NCI-H345 treated with DMSO at 0.1 percent for 48 hours (cell line): Measurements from ENCODE around the gene TIMM22.

Experiments
- DNase-seq: peaks from one replicate; lab custom pipeline; 2025; ENCODE audit not compliant: unreplicated experiment; lab: John Stamatoyannopoulos, UW

Gene TIMM22

DNA sequence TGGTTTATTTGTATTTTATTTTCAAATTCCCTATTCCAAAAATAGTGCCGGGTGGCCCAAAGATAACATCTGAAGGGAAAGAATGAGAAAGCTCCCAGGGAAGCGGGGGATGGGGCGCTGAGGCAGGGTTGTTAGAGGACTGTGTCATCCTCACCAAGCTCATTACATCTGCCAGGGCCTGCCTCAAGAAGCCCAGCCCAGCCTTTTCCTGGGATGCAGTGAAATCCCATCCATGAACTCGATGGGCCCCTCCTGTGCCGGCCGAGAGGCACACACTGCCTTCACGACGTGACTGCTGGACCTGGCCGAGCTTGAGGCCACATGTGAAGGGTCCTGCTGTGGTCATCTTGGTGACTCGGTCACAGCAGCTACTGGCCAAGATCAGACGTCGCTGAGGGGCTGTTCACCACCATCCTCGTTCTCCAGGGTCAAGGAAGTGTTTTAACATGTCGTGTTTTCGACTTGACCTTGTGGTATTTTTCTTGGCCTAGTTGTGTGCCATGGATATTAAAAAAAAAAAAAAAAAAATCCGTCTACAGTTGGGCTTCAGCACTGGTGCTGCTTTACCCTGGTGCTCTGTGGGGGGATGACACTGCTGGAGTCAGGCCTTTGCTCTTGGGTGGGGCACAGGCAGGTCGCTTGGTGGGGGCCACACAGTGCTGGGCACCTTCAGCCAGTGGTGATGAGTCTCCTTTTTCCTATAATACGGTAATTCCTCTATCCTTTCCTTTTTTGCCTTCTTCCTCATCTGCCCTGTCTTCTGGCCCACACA is 4.9 kb downstream of the TIMM22 start:
- DNase-seq = no peak

DNA sequence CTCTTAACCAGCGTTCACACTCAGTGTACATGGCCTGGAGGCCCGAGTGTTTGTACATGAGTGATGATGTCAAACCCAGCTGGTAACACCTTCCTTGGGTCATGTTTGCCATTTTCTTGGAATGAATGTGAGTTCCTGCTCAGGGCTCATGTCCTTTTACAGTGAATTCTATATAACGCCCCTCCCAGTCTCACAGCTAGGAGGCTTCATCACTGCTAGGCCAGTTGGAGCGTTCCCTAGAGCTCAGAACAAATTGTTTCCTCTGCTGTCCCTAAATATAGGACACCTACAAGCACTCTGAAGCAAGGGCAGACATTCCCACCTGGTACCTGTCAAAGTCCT is 5.5 kb downstream of the TIMM22 start:
- DNase-seq = no peak

DNA sequence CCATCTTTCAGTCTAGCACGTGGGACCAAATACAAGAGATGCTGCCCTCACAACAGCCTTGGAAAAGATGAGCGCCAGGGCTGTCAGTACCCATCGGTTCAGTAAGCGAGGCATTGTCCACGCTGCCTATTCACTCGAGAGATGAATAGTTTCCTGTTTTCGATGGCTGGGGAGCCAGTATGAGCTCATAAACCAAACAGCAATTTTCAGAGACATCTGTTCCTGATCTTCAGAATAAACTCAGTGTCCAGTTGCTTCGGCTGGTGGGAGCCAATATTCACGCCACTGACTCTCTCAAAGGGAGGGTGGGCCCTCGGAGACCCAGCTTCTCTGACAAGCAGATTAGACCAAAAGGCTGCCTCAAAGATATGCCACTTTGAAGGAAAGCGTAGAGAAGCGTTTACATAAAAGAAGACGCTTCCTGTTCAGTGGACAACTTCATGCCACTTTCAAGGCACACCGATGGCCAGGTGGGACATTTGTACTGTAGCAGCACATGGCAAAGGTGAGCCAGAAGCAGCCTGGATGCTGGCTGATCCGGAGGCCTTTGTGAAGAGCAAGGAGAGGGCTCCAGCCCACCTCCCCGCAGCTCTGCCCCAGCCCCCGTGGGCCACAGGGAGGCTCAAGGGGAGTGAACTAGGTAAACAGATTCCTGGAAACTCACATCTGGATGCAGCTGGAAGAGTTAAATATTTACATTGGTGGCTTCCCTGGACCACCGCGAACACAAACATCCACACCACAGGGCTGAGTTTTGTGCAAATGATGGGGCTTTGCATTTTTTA is 6.0 kb downstream of the TIMM22 start:
- DNase-seq = no peak

DNA sequence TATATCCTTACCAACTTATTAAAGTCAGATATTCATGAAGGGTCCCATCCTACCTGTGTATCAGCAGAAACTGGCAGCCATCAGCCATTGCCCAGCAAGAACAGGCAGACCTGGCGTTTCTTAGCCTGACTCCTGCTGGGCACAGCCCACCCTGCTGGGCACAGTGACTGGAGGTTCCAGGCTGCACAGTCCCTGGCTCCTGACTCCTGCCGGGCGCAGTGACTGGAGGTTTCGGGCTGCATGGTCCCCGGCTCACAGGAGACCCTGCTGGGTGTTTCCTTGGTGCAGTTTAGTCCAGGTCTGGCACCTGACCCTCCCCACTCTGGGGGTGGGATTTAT is 6.7 kb downstream of the TIMM22 start:
- DNase-seq = no peak

DNA sequence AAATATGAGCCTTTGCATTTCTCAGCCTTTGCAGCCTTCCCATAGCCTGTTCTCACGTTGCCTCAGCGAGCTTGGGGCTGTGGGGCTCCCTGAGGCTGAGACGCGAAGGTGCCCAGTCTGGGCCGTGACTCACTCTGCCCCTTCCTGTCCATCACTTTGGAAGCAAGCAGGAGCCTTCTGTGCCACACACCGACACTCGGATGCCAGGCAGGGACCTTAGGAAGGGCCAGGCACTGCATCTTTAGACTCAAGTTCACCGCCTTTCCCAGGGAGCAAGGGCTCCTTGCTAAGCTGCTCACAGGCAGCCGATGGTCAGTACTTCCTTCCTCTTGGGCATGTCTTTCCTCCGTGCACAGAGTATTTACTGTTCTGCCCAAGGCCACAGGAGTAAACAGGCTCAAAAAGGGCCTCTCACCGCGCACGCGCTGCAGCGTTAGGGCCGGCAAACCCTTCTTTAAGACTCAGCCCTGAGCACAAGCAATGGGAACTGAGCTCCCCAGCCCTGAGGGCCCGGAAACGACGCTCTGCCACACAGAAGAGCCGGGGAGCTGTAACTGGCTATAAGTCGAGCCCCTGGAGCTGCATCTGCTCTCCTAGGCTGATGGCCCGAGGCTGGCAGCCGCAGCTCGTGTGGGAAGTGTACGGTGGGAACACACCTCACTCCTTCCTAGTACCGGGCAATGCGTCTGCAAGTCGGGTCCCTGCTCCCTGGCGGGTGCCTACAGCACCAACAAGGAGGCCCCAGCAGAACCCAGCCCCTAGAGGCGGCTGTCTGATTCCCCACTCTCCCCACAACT is 7.2 kb downstream of the TIMM22 start:
- no peak for DNase-seq

DNA sequence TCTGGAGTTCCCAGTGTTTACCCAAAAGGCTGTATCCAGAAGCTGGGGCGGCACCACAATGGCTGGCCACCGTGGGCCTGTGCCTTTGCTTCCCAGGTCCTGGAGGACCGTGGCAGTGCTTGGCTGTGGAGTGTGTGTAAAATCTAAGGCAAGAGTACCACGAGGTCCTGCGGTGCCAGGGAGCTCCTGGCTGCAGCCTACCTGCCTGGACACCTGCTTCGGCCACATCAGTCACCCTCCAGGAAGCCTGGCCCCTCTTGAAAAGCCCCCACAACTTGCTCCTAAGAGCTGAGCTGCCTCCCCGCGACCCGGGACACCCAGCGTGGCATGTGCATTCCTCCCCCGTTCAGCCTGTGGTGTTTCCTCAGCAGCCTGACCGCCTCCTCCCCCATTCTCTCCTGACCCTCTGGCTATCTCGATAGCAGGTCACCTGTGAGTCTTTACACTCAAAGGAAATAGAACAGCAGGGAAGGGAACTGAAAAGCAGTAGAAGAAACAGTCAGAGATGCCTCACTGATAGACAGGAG is 7.9 kb downstream of the TIMM22 start:
- DNase-seq = no peak

DNA sequence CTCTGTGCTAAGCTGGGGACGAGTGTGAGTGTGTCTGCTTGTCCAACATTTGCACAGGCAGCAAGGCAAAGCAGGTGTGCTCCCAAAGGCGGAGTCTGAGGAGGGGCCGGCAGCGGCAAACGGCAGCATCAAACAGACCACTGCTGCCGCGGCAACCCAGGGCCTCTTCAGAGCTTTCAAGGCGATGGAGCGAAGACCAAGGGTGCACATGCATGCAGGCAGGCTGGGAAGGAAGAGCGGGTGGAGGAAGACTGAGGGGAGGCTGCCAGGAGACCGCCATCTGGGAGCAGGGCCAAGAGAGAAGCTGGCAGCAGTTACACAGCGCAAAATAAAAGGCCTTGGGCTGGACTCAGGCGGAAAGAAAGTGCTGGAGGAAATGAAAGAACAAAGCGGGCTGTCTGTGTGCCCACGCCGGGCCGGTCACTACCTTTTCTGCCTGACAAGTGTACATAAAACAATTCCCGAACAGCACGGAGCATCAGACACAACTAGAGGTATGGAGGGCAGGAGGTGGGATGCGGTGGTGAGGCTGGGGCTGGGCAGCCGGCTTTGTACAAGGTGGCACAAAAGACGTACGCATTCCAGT is 8.5 kb downstream of the TIMM22 start:
- no peak for DNase-seq

DNA sequence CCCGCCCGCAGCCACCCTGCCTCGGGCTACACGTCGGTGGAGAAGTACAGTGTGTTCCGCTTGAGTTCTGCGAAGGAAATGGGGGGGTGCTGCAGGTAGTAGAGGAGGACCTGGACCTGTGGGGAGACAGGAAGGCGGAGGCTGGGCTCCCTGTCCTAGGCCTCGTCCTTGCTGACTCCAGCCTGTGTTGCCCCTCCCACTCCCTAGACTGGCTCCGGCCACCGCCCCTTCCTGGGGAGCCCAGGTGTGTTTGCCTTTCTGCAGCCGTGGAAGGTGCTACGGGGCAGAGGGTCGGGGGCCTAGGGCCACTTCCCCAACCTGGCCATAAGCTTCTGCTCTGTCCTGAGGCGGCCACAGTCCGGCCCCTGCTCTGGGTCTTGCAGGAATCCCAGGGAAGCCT is 9.1 kb downstream of the TIMM22 start:
- DNase-seq = no peak

DNA sequence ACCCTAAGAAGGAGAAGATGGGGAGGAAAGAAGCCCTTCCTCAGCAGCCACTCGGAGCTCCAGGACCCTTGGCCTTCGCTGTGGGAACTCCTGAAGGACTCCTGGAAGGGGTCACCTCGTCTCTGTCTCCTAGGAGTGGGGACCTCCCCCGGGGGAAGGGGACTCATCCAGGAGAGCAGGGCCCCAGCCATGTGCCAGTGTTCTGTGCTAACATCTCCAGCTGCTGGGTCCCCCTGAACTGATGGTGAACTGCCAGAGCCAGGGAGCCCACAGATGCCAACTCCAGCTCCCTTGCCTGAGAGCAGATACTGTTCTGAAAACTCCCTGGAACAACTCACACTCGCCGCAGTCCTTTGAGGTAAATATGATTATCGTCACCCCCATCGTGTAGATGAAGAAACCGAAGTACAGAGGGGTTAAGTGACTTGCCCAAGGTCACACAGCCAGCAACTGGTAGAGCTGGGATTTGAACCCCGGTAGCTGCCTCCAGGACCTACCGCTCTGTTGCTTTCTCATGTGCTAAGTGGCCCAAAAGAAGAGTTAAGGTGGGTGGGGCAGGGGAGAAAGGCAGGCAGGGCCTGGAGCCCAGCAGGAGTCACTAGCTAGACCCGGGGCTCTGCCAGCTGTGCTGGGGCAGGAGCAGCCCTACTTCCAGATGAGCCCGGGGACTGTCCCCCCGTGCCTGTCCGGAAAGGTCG is 10.5 kb downstream of the TIMM22 start:
- DNase-seq = no peak

DNA sequence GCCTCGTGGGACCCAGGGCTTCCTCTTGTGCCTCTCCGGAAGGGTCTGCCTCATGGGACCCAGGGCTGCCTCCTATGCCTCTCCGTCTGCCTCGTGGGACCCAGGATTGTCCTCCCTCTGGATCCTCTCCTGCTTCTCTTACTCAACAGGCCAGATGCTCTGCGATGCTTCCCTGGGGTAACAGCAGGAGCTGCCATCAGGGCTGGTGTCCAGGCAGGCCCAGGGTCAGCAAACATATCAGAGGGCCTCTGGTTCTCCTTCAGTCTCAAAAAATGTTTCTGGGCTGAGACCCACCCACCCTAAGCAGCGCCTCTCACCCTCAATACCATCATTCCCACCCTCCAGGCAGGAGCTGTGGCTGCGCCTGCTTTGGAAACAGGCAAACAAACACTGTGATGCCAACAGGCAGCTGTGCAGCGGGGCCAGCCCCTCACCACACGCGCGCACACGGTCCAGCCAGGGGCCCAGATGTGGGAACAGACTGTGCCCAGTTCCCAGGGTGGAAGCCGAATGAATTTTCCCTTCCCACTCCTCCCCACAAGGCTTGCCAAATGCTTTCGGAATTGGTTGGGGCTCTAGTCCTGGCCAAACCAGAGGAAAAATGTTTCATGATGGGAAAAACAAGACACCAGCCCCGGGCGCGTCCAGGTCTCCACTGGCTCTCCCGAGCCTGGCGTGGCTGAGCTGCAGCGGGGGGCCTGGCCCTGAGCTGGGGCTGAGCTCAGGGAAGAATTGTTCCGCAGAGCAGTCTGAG is 11.3 kb downstream of the TIMM22 start:
- no peak for DNase-seq

DNA sequence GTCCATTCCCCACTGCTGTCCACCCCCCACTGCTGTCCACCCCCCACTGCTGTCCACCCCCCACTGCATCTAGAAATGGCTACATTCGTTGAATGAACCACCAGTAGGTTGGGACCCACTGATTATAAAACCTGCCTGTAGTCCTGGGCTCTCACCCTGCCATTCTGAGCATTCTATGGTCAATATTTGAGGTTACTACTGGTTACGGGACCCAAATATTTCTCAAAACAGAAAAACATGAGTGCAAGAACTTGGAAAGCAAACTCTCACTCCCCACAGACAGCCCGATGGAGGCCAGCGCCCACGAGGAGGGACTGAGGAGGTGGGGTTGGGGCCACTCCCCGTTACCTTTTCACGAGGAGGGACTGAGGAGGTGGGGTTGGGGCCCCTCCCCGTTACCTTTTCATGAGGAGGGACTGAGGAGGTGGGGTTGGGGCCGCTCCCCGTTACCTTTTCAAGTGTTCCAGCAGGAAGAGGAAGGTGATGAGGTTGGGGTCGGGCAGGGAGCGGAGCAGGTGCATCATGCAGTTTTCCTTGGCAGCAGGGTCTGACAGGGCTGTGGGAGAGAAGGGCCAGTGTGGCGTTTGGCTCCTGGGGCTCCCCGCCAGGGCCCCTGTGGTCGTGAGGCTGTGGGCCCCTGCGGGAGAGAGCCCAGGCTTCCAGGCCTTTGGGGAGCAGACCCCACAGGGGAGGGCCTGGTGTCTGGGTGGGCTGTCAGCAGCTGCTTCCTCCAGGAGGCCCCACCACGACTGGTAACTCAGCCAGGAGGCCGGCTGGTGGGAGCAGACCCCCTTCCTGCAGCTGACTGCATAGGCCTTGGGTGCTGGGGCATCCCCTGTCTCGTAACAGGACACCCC is 12.5 kb downstream of the TIMM22 start:
- no peak for DNase-seq

DNA sequence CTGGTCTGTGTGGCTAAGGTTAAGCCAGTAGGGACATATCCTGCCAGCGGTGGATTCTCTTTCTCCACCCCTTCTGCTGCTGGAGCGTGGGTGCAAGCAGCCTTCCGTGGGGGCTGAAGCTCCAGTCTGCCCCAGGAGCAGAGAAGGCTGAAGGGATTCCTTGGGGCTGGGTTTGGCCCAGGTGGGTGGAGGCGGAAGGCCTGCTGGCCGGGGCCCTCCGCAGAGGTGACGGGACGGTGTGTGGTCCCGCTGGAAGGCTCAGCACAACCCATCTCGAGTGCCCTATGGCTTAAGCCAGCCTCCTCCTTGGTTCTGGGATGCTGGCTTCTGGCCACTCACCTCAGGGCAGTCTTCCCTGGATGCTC is 13.1 kb downstream of the TIMM22 start:
- no peak for DNase-seq

DNA sequence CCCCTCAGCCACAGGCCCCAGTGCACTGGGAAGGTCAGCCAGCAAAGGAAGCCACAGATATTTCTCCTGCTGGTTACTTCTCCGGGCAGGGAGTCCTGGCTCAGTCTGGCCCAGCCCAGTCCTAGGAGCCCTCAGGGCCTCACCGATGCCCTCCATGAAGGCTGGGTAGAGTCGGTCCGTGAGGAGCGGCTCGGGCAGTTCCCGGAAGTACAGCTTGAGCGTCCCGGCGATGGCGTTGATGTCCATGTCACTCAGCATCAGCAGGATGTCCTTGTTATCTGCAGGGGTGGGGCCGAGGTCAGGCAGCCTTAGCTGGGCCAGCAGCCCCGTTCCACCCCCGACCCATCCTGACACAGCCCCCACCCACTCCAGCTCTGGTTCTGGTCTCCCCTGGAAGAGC is 13.7 kb downstream of the TIMM22 start:
- no peak for DNase-seq

DNA sequence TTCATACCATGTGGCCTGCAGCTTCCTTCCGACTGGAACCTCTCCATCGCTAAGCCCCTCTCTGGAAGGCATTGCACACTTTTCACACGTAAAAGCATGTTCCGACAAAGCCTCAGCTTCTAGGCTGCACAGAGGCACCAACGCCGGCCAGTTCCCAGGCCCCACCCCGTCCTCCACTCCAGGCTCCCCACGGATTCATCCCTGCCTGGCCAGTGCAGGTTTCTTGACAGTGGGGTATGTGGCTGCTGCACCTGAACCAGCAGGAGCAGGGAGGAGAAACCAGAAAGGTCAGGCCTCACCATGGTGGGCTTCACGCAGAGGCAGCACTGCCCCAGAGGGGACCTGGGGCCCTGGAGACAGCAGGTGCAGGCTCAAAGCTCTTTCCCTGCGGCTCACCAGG is 14.2 kb downstream of the TIMM22 start:
- DNase-seq = no peak

DNA sequence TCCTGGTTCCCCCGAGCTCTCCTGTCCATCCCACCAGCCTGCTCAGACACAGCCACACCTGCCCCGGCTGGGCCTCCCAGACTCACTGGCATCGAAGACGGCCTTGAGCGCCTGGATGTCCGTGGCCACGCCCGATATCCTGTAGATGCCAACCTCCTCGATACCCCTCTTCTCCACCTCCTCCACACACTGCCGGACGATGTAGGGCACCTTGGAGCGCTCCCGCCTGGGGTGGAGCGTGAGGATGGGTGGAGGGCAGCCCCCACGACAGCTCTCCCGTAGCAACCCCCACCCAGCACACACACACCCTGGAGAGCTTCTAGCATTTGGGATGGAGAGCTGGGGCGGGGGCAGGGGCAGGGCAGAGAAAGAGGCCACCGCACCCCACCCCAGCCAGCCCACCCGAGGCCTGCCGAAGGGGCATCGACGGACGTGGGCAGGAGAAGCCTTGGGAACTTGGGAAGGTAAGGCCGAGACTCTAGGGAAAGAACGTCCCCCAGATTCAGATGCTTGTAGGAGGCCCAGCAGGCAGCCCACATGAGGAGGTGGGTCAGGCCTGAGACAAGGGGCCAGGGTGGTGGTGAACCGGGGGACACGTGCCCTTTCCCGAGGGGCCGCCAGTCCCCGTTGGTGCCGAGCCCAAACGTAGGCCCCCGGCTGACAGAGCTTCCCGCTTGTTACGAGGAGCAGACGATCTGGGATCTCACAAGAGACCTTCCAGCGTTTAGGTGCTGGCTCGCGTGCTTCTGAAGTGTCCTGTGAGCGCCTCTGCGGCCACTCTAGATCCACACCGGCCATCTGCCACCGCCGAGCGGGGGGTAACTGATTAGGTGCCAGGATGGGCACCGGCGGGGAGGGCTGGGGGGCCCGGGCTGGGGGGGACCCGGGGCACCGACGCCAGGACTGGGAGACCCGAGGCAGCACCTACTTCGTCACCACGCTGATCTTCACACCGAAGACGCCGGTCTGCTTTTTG is 15.1 kb downstream of the TIMM22 start:
- no peak for DNase-seq

DNA sequence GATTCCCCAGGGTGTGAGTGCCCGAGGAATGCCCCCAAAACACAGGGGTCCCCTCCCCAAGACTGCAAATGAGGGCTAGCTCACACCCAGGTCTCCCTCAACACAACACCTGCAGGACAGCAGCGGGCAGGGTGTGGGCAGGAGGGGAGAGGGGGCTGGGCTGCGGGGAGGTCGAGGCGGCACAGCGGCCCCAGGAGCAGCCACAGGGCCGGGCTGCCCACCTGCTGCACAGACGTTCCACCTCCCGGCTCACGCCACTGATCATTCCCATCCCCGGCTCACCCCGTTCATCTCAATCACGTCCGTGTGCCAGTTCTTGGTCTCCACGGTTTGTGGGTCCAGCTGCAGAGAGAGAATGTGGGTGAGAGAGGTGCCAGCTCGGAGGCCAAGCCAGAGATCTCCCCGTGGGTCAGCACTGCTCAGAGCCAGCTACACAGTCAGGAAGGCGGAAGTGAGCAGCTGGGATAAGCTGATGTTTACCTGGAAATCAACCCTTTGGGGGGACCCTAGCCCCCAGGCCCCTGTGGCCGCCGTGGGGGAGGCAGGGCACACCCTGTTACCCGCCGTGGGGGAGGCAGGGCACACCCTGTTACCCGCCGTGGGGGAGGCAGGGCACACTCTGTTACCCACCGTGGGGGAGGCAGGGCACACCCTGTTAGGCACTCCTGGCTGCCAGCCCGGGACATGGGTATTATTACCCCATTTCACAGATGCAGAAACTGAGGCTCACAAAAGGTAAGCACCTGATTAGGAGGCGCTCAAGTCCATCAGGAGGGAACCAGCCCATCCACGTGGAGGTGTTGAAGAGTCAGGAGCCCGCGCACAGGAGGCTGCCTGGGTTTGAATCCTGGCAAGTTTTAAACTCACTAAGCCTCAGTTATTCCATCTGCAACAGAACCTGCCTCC is 16.1 kb downstream of the TIMM22 start:
- DNase-seq = no peak

DNA sequence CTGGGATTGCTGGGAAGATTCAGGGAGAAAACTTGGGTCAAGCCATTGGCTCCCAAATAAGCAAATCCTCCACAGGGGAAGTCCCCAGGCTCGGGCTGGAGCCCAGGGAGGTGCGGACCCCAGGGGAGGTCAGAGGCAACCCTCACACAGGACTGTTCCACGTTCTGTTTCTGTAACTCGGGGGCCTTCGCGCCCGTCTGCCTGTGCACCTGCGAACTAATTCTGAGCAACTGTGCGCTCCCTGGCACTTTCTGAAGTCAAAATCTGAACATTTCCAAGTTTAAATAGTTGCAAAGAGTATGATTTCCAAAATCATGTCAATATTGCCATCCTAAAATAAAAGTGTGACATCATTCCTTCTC is 16.8 kb downstream of the TIMM22 start:
- no peak for DNase-seq
